Measurements from ENCODE around the gene UFSP1.
A peak's percentile ranks its signal among the peaks of the same experiment; 100 is the strongest.
"Not testable (repeated sequence)": the region's sequence is repeated elsewhere in the genome, so short reads cannot be mapped to it uniquely, and the experiment has no call there.

Gene UFSP1

GRCh38 chr7:100879685-100880261 lies 9.7 kb downstream of the UFSP1 start:
- no peak for DNase-seq

- no peak for DNase-seq
Measured at GRCh38 chr7:100878685-100879084, 10.8 kb downstream of the UFSP1 start.

GRCh38 chr7:100878013-100878412 lies 11.5 kb downstream of the UFSP1 start:
- no peak for DNase-seq

DNA sequence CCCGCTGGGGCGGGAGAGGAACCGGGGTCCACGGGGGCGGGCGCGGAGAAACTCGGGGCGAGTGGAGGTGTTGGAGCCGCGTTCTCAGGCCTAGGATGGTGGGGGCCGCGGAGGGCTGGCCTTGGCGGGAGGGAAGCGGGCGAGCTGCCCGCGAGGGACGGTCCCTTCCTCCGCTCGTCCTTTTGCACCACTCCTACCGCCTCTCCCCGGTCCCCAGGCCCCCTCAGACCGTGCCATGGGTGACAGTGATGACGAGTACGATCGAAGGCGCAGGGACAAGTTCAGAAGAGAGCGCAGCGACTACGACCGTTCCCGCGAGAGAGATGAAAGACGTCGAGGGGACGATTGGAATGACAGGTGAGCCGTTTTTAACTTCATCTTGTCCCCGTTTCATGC lies 14.2 kb downstream of the UFSP1 start:
- DNase-seq, result no peak

- DNase-seq, result peak; percentile 98
Measured at GRCh38 chr7:100874577-100875355, 14.7 kb downstream of the UFSP1 start, which contains the start of gene SRRT. Gene SRRT, plus strand, starts transcription at chr7:100875103. Its CDS starts 488 bp downstream, at chr7:100875591.

DNA sequence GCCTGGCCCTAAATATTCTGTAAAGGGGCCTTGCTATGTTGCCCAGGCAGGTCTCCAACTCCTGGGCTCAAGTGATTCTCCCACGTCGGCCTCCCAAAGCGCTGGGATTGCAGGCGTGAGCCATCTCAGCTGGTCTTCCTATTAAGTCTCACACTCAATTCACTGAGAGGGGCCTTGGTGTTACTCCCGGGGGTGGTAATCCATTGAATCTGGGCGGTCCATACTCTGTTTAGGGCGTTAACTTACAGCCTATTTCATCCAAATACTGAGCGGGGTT lies 15.3 kb downstream of the UFSP1 start:
- no peak for DNase-seq

GRCh38 chr7:100873599-100874299 lies 15.8 kb downstream of the UFSP1 start:
- DNase-seq, result no peak

DNA sequence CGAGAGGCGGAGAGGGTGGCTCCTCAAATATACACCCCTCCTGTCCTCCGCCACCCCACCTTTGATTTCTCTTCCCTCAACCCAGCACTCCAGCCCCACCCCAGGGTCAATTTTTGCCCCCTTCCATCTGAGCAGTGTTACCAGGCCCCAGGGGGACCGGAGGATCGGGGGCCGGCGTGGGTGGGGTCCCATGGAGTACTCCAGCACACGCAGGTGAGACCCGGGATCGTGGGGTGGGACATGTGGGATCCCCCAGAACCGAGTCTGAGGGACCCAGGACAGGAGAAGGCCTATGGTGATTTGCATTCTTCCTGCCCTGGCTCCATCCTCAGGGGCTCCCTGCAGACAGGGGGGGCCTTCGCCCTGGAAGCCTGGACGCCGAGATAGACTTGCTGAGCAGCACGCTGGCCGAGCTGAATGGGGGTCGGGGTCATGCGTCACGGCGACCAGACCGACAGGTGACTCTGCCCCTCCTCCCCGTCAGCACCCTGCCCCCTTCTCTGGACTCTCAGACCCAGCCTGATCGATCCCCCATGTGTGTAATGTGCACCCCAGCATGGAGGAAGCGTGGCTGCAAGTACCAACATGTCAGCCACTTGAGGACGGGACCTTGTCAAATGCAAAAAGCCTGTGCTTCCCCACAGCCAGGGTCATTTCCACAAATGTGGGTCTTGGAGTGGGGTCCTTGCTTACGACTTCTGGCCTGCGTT lies 21.6 kb downstream of the UFSP1 start:
- DNase-seq, result no peak

DNA sequence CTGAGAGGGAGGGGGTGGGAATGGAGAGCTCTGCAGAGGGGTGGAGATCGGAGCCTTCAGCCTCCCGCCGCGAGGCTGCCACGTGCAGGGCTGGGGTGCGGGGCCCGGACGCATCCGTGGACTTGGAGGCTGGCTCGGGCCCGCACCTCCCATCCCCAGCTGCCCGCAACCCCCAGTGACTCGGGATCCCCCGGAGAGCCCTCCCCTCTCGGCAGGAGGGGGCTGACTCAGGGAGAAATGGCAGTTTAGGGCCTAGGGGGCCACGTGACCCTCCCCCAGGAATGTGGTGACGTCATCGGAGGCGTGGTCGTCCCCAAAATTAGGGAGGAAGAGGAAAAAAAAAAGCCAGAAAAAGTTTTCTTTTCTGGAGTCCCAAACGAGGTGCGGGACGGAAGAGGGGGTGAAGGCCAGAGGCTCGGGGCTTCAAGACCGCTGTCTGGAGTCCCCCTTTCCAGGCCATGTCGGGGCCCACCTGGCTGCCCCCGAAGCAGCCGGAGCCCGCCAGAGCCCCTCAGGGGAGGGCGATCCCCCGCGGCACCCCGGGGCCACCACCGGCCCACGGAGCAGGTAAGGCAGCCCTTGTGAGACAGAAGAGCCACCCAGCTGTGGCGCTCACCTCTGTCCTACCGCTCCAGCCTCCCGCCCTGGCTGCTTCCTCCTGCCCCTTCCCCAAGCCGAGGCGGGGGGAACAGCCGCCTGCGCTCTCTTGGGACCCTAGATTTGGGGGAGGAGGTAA lies 22.3 kb downstream of the UFSP1 start, which contains the start of gene TRIP6:
Gene TRIP6, plus strand, starts transcription at position 348 of the 736 bp plus-strand sequence. Its CDS starts 111 bp downstream, at position 459.
- DNase-seq, result no peak

DNA sequence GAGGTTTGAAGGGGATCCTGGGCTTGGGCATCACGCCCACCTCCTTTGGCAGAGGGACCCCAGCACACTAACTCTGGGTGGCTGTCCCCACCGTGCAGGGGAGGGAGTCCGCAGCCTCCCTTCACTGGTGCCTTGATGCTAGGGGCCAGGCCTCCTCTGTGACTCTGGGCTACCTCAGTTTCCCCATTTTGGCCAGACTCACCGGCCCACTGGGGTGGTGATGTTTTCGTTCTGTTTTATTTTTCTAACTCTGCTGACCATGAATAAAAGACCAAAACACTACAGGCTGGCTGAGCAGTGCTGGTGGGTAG lies 22.8 kb downstream of the UFSP1 start:
- no peak for DNase-seq

GRCh38 chr7:100865938-100866728 lies 23.4 kb downstream of the UFSP1 start:
- DNase-seq, result no peak

DNA sequence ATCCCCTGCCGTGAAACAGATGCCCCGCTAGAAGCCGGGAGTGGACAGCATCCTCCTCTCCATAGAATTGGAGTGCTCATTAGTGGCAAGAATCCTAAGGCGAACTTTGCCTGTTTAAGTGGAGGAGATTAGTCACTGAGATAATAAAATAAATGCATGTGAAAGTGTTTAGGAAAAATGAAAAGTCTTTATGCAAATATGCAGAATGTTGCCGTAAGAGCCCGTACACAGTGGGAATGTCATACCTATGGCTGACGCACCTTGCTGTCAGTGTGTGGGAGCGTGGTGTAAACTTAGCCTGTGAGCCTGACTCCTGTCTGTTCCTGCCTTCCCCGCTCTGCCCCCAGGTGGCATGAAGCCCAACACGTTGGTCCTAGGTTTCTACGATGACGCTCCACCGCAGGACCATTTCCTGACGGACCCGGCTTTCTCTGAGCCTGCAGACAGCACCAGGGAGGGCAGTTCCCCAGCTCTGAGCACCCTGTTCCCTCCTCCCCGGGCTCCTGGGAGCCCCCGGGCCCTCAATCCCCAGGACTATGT lies 24.1 kb downstream of the UFSP1 start:
- no peak for DNase-seq

- no peak for DNase-seq
Measured at GRCh38 chr7:100864263-100864845, 25.2 kb downstream of the UFSP1 start.

DNA sequence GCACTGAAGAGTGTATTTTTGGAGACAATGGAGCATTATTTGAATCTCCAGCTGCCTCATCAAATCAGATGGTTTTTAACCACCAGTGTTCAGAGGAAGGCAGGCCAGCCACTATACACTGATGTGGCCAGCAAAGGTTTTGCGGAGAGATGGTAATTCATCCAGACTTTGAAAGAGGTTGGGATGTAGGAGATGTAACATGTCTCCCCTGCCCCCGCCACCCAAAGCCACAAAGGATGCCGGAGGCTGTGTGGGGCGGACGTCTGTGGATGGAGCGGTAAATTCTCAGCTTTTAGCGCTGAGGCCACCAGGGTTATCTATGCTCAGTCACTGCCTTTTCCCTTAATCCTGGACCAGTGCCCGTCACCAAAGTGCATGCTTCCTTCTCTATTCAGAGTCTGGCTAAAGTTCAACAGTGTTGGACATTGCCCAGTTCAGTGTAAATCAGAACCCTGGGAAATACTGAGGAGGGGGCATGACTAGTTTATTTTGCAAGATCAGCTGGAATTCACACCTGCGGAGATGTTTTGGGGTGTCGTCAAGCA lies 26.0 kb downstream of the UFSP1 start:
- DNase-seq, result no peak

- DNase-seq, result no peak
Measured at GRCh38 chr7:100861616-100861985, 27.9 kb downstream of the UFSP1 start.

DNA sequence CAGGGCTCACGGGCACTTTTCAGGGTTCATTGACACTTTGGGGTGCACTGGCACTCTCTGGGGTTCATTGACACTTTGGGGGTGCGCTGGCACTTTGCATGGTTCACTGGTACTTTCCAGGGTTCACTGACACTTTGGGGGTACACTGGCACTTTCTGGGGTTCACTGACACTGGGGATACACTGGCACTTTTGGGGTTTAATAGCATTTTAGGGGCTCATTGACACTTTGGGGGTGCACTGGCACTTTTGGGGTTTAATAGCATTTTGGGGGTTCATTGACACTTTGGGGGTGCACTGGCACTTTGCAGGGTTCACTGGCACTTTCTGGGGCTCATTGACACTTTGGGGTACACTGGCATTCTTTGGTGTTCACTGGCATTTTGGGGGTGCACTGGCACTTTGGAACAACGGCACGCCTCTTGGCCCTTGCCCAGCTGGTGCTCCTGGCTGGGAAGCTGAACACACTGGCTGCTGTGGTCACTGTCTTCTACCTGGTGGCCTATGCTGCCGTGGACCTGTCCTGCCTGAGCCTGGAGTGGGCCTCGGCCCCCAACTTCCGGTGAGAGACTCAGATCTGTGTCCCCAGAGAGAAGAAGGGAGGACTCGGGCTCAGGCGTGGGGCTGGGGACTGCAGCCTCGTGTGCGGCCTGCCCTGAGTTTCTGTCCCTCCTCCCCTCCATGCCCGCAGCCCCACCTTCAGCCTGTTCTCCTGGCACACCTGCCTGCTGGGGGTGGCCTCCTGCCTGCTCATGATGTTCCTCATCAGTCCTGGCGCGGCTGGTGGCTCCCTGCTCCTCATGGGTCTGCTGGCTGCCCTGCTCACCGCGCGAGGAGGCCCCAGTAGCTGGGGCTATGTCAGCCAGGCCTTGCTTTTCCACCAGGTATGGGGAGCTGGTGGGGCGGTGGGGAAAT lies 28.6 kb downstream of the UFSP1 start:
- no peak for DNase-seq

- DNase-seq, result no peak
Measured at GRCh38 chr7:100859856-100860255, 29.7 kb downstream of the UFSP1 start.

DNA sequence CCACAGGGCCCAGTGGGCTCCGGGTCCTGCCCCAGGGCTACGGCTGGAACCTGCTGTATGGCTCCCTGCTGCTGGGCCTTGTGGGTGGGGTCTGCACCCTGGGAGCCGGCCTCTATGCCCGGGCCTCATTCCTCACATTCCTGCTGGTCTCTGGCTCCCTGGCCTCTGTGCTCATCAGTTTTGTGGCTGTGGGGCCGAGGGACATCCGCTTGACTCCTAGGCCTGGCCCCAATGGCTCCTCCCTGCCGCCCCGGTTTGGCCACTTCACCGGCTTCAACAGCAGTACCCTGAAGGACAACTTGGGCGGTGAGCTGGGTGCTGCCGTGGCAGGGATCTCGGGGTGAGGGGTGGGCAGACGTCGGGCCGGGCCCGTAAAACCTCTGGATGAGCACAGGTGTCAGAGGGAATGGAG lies 32.6 kb downstream of the UFSP1 start:
- no peak for DNase-seq

DNA sequence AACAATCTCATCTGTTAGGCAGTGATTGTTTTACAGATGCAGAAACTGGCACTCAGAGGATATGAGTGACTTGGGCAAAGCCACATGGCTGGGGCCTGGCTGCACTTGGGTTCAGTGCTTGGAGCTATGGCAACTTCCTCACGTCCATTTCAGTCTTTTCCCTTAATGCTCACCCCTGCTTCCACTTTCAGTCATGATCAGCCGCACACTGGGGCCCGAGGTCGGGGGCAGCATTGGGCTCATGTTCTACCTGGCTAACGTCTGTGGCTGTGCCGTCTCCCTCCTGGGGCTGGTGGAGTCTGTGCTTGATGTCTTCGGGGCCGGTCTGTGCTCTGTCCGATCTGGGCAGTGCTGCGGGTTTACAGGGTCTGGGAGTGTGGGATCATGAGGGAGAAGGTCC lies 34.0 kb downstream of the UFSP1 start:
- no peak for DNase-seq

DNA sequence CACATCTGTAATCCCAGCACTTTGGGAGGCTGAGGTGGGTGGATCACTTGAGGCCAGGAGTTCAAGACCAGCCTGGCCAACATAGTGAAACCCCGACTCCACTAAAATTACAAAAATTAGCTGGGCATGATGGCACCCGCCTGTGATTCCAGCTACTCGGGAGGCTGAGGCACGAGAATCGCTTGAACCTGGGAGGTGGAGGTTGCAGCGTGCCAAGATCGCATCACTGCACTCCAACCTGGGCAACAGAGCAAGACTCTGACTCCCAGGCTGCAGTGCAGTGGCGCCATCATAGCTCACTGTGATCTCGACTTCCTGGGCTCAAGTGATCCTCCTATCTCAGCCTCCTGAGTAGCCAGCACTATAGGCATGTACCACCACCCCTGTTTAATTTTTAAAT lies 34.6 kb downstream of the UFSP1 start:
- not testable (repeated sequence) for DNase-seq
